Activated CD4-positive, alpha-beta T cell treated with anti-CD3 and anti-CD28 coated beads for 36 hours (primary cell): Measurements from ENCODE around the gene CLEC2L. TPM values are rescaled to one million over a fixed set of nuclear protein-coding genes. Genes with fewer than 3 reads are reported as not detected.

Source experiments
- ATAC-seq: fragments of 200-7000 bp; cut with Tn5 transposase; one replicate; pipeline ENCODE4 v1.10.0; 2021; ENCODE audit warnings: mild to moderate bottlenecking, moderate library complexity
- CTCF ChIA-PET: fragments of 350-600 bp; sonication (Branson Sonifier 250); formaldehyde crosslinking; loops from one replicate; lab custom pipeline; 2021; ENCODE audit warnings: antibody characterized with exemption; lab: Charles Lee
- POLR2A ChIA-PET: fragments of 350-600 bp; sonication (Branson Sonifier 250); formaldehyde crosslinking; loops from one replicate; lab custom pipeline; 2021; ENCODE audit warnings: antibody characterized with exemption, inconsistent platforms; lab: Charles Lee
- DNase-seq: peaks from one replicate; pipeline ENCODE4 v3.0.0-alpha.2; 2020
- H3K27ac Mint-ChIP-seq: one replicate; pipeline ENCODE4 v1.8.0; 2021; ENCODE audit warnings: mixed read lengths
- H3K27me3 Mint-ChIP-seq: one replicate; pipeline ENCODE4 v1.8.0; 2021; ENCODE audit warnings: mixed read lengths
- H3K36me3 Mint-ChIP-seq: one replicate; pipeline ENCODE4 v1.8.0; 2021; ENCODE audit warnings: low read depth, mixed read lengths
- H3K4me1 Mint-ChIP-seq: one replicate; pipeline ENCODE4 v1.8.0; 2021; ENCODE audit warnings: mixed read lengths
- H3K4me3 Mint-ChIP-seq: one replicate; pipeline ENCODE4 v1.8.0; 2021; ENCODE audit warnings: mild to moderate bottlenecking, moderate library complexity, mixed read lengths
- H3K9me3 Mint-ChIP-seq: one replicate; pipeline ENCODE4 v1.8.0; 2021; ENCODE audit warnings: low read depth, mixed read lengths
- intact Hi-C, 2 experiments: fragments of 100-400 bp; cut with DNase I in 1 of 2; cut with micrococcal nuclease in 1 of 2; formaldehyde crosslinking; loops; one replicate each; pipeline versions ENCODE4 v1.14.2 to v1.15.1; 2022 to 2024; cut with DNase I, micrococcal nuclease
- total RNA-seq, 2 experiments: library from RNA; stranded (reverse); gene quantifications; one replicate each; pipeline ENCODE4 v1.2.3, GENCODE V29; 2021

CLEC2L gene
- not detected for total RNA-seq

GRCh38 chr7:139523199-139523941 is at the start of gene CLEC2L:
CLEC2L (plus strand) TSS chr7:139523685; CDS start chr7:139523928, 243 bp downstream.
- peak; percentile 50 for DNase-seq
- ChIA-PET POLR2A (interaction anchor here (0.6 kb wide), 1 partner anchor 1072 kb away, joined by 3 read pairs; no protein-coding TSS in a partner anchor), CTCF (no interaction called here)
- Mint-ChIP-seq H3K4me3 (peak within 1 kb of the TSS; percentile 32), H3K27ac (no peak within 1 kb of the TSS), H3K36me3 (no peaks in the 10 kb centered on the region), H3K27me3 (peaks cover 33% of the 10 kb centered on the region), H3K9me3 (no peaks in the 10 kb centered on the region), H3K4me1 (peaks cover 6% of the 10 kb centered on the region)
- intact Hi-C loops: no loop called here
- ATAC-seq: peak; percentile 60

GRCh38 chr7:139476139-139476538 is 47.3 kb upstream of the CLEC2L start:
- Mint-ChIP-seq H3K27me3 (peaks cover 7% of the 10 kb centered on the region), H3K4me1 (no peaks in the 10 kb centered on the region), H3K27ac (no peak overlapping the region), H3K4me3 (no peak overlapping the region), H3K36me3 (peaks cover 2% of the 10 kb centered on the region), H3K9me3 (peaks cover 5% of the 10 kb centered on the region)
- ATAC-seq (no peak), DNase-seq (no peak)
- ChIA-PET POLR2A (no interaction called here), CTCF (no interaction called here)
- intact Hi-C loops: no loop called here

- no peak for ATAC-seq
- H3K27ac Mint-ChIP-seq: no peak overlapping the region
- ChIA-PET POLR2A (no interaction called here), CTCF (no interaction called here)
- peaks cover 5% of the 10 kb centered on the region for H3K9me3 Mint-ChIP-seq
- no peak overlapping the region for H3K4me3 Mint-ChIP-seq
- no peaks in the 10 kb centered on the region for H3K4me1 Mint-ChIP-seq
- H3K36me3 Mint-ChIP-seq: peaks cover 2% of the 10 kb centered on the region
- DNase-seq: no peak
- intact Hi-C loops: no loop called here
- peaks cover 11% of the 10 kb centered on the region for H3K27me3 Mint-ChIP-seq
Measured at GRCh38 chr7:139476891-139477290, 46.6 kb upstream of the CLEC2L start.

- no peak overlapping the region for H3K4me3 Mint-ChIP-seq
- DNase-seq (no peak), ATAC-seq (no peak)
- H3K9me3 Mint-ChIP-seq: no peaks in the 10 kb centered on the region
- CTCF ChIA-PET: interaction anchor here (0.7 kb wide), 1 partner anchor 9 kb away, joined by 4 read pairs; no protein-coding TSS in a partner anchor
- intact Hi-C loops: no loop called here
- peaks cover 21% of the 10 kb centered on the region for H3K27me3 Mint-ChIP-seq
- POLR2A ChIA-PET: no interaction called here
- H3K36me3 Mint-ChIP-seq: no peaks in the 10 kb centered on the region
- peaks cover 2% of the 10 kb centered on the region for H3K4me1 Mint-ChIP-seq
- no peak overlapping the region for H3K27ac Mint-ChIP-seq
Measured at GRCh38 chr7:139479620-139480019, 43.9 kb upstream of the CLEC2L start.

- intact Hi-C loops: no loop called here
- POLR2A ChIA-PET: no interaction called here
- Mint-ChIP-seq H3K9me3 (no peaks in the 10 kb centered on the region), H3K4me3 (no peak overlapping the region), H3K27ac (no peak overlapping the region), H3K36me3 (no peaks in the 10 kb centered on the region), H3K4me1 (peaks cover 2% of the 10 kb centered on the region), H3K27me3 (peaks cover 23% of the 10 kb centered on the region)
- CTCF ChIA-PET: no interaction called here
- ATAC-seq (no peak), DNase-seq (no peak)
Measured at GRCh38 chr7:139481364-139481763, 42.1 kb upstream of the CLEC2L start.

- DNase-seq (no peak), ATAC-seq (no peak)
- intact Hi-C loops: no loop called here
- peaks cover 2% of the 10 kb centered on the region for H3K4me1 Mint-ChIP-seq
- ChIA-PET POLR2A (no interaction called here), CTCF (interaction anchor here (1.8 kb wide), 1 partner anchor 17 kb away, joined by 6 read pairs; no protein-coding TSS in a partner anchor)
- peaks cover 28% of the 10 kb centered on the region for H3K27me3 Mint-ChIP-seq
- no peaks in the 10 kb centered on the region for H3K36me3 Mint-ChIP-seq
- peak overlapping the region; percentile 35 for H3K4me3 Mint-ChIP-seq
- no peak overlapping the region for H3K27ac Mint-ChIP-seq
- H3K9me3 Mint-ChIP-seq: no peaks in the 10 kb centered on the region
Measured at GRCh38 chr7:139482122-139482521, 41.4 kb upstream of the CLEC2L start.

- DNase-seq (peak; percentile 47), ATAC-seq (peak; percentile 17)
- ChIA-PET POLR2A (no interaction called here), CTCF (interaction anchor here (0.6 to 1.8 kb wide), 4 partner anchors 16 to 843 kb away, joined by 3 to 6 read pairs (median 3); no protein-coding TSS in a partner anchor)
- peak overlapping the region; percentile 35 for H3K4me3 Mint-ChIP-seq
- intact Hi-C loops: no loop called here
- H3K27me3 Mint-ChIP-seq: peaks cover 31% of the 10 kb centered on the region
- H3K9me3 Mint-ChIP-seq: no peaks in the 10 kb centered on the region
- H3K27ac Mint-ChIP-seq: no peak overlapping the region
- peaks cover 2% of the 10 kb centered on the region for H3K4me1 Mint-ChIP-seq
- H3K36me3 Mint-ChIP-seq: no peaks in the 10 kb centered on the region
Measured at GRCh38 chr7:139482662-139483466, 40.6 kb upstream of the CLEC2L start.

- peaks cover 17% of the 10 kb centered on the region for H3K27me3 Mint-ChIP-seq
- CTCF ChIA-PET: interaction anchor here (0.7 to 1.2 kb wide), 2 partner anchors 11 to 481 kb away, joined by 3 read pairs; no protein-coding TSS in a partner anchor
Measured at GRCh38 chr7:139487366-139488080, 36.0 kb upstream of the CLEC2L start.

GRCh38 chr7:139488810-139489209 is 34.7 kb upstream of the CLEC2L start:
- DNase-seq: no peak
- ChIA-PET CTCF (interaction anchor here (0.7 to 2.0 kb wide), 5 partner anchors 9 to 66 kb away, joined by 3 to 5 read pairs (median 4); no protein-coding TSS in a partner anchor), POLR2A (no interaction called here)
- peaks cover 2% of the 10 kb centered on the region for H3K4me1 Mint-ChIP-seq
- intact Hi-C loops: no loop called here
- H3K27ac Mint-ChIP-seq: no peak overlapping the region
- H3K4me3 Mint-ChIP-seq: no peak overlapping the region
- peaks cover 17% of the 10 kb centered on the region for H3K27me3 Mint-ChIP-seq
- ATAC-seq: no peak
- H3K36me3 Mint-ChIP-seq: no peaks in the 10 kb centered on the region
- H3K9me3 Mint-ChIP-seq: peaks cover 1% of the 10 kb centered on the region

More at GRCh38 chr7:139487366-139488080, 36.0 kb upstream of the CLEC2L start:
- Mint-ChIP-seq H3K4me1 (peaks cover 2% of the 10 kb centered on the region), H3K36me3 (no peaks in the 10 kb centered on the region), H3K27ac (no peak overlapping the region), H3K4me3 (no peak overlapping the region), H3K9me3 (peaks cover 1% of the 10 kb centered on the region)
- intact Hi-C loops: no loop called here
- POLR2A ChIA-PET: no interaction called here
- DNase-seq: no peak
- ATAC-seq: no peak

- DNase-seq: no peak
- H3K27ac Mint-ChIP-seq: no peak overlapping the region
- H3K36me3 Mint-ChIP-seq: no peaks in the 10 kb centered on the region
- peaks cover 4% of the 10 kb centered on the region for H3K4me1 Mint-ChIP-seq
- POLR2A ChIA-PET: no interaction called here
- no peak for ATAC-seq
- CTCF ChIA-PET: interaction anchor here (0.6 to 2.0 kb wide), 7 partner anchors 8 to 486 kb away, joined by 3 to 5 read pairs (median 4); no protein-coding TSS in a partner anchor
- no peak overlapping the region for H3K4me3 Mint-ChIP-seq
- intact Hi-C loops: no loop called here
- H3K9me3 Mint-ChIP-seq: peaks cover 1% of the 10 kb centered on the region
- H3K27me3 Mint-ChIP-seq: peaks cover 14% of the 10 kb centered on the region
Measured at GRCh38 chr7:139490130-139490529, 33.4 kb upstream of the CLEC2L start.

GRCh38 chr7:139492293-139492692 is 31.2 kb upstream of the CLEC2L start:
- POLR2A ChIA-PET: no interaction called here

More at GRCh38 chr7:139492293-139492692, 31.2 kb upstream of the CLEC2L start:
- H3K9me3 Mint-ChIP-seq: peaks cover 1% of the 10 kb centered on the region
- CTCF ChIA-PET: no interaction called here
- H3K27ac Mint-ChIP-seq: no peak overlapping the region
- DNase-seq (no peak), ATAC-seq (no peak)
- no peaks in the 10 kb centered on the region for H3K36me3 Mint-ChIP-seq
- H3K27me3 Mint-ChIP-seq: peaks cover 7% of the 10 kb centered on the region
- intact Hi-C loops: no loop called here
- H3K4me1 Mint-ChIP-seq: peaks cover 8% of the 10 kb centered on the region
- no peak overlapping the region for H3K4me3 Mint-ChIP-seq
